K562 (cell line): ENCODE data around the gene FTL. TPM values are rescaled to one million over a fixed set of nuclear protein-coding genes. Genes with fewer than 3 reads are reported as not detected.

Source experiments
- ATAC-seq: fragments of 200-7000 bp; cut with Tn5 transposase; 3 replicates; pipeline ENCODE4 v1.9.1; 2020; ENCODE audit warnings: moderate library complexity
- BruUV-seq: library from RNA; stranded (reverse); fragments of 400-500 nt; replicated peaks from 2 replicates; lab custom pipeline; 2021; lab: Mats Ljungman, UMichigan
- CTCF ChIA-PET: fragments of 300-600 bp; formaldehyde crosslinking; extraction: SDS; loops from one replicate; lab custom pipeline; 2021; ENCODE audit warnings: low intra/inter-chr PET ratio; lab: Yijun Ruan, JAX
- POLR2A ChIA-PET: fragments of 300-600, 350-650 bp; sonication (Branson Sonifier 250); formaldehyde crosslinking; extraction: SDS; loops from one replicate; lab custom pipeline; 2021; ENCODE audit warnings: antibody characterized with exemption, inconsistent platforms; lab: Yijun Ruan, JAX
- DNase-seq, 4 experiments: peaks; one replicate each; pipeline versions ENCODE4 v3.0.0 to v3.0.0-alpha.2; 2011 to 2018; ENCODE audit warnings: low spot score in 3 of 4, mixed read lengths in 3 of 4; ENCODE audit errors: extremely low read depth in 1 of 4
- FAIRE-seq: peaks from 2 replicates; lab custom pipeline; 2011; peaks lifted over from hg19 to GRCh38; lab: Jason Lieb, UNC
- H2AFZ ChIP-seq: 2 replicates; pipeline ENCODE4 v1.6.0; 2011; ENCODE audit warnings: low read depth, low read length, control low read depth, inconsistent platforms
- H3K27ac ChIP-seq: fragments of 200-600 bp; 3 replicates; pipeline ENCODE4 v1.8.0; 2011; ENCODE audit warnings: low read depth, mild to moderate bottlenecking, control low read depth, inconsistent platforms, low read length, moderate library complexity, mixed read lengths; ENCODE audit errors: extremely low read depth
- H3K27me3 ChIP-seq, 2 experiments: fragments of 300-600 bp in 1 of 2; 2 replicates in 1 of 2; 3 replicates in 1 of 2; pipeline versions ENCODE4 v1.6.0 to v1.8.0; 2011; ENCODE audit warnings: inconsistent platforms in 2 of 2, low read length in 2 of 2, mild to moderate bottlenecking in 1 of 2, mixed read lengths in 1 of 2, moderate library complexity in 1 of 2; ENCODE audit not compliant: control insufficient read depth in 2 of 2, insufficient read depth in 2 of 2
- H3K36me3 ChIP-seq: fragments of 300-600 bp; 3 replicates; pipeline ENCODE4 v1.8.0; 2011; ENCODE audit warnings: mild to moderate bottlenecking, low read length, inconsistent platforms; ENCODE audit not compliant: control insufficient read depth, insufficient read depth
- H3K4me1 ChIP-seq, 2 experiments: fragments of 200-600 bp in 1 of 2; replicated peaks in 1 of 2; 2 replicates in 1 of 2; 3 replicates in 1 of 2; pipeline versions ENCODE4 v1.5.1 to v1.8.0; 2011; ENCODE audit warnings: inconsistent platforms in 2 of 2, low read length in 2 of 2, mild to moderate bottlenecking in 1 of 2, mixed read lengths in 1 of 2, moderate library complexity in 1 of 2; ENCODE audit not compliant: control insufficient read depth in 2 of 2, insufficient read depth in 2 of 2
- H3K4me2 ChIP-seq: 2 replicates; pipeline ENCODE4 v1.6.1; 2011; ENCODE audit warnings: low read length, control low read depth, inconsistent platforms, mixed read lengths; ENCODE audit not compliant: insufficient read depth
- H3K4me3 ChIP-seq: fragments of 200-600 bp; sonication (generic), shearing (Covaris generic); 2 replicates; pipeline ENCODE4 v1.5.1; 2016; ENCODE audit warnings: control low read depth, inconsistent platforms
- H3K79me2 ChIP-seq: fragments of 200-600 bp; 3 replicates; pipeline ENCODE4 v1.8.0; 2011; ENCODE audit warnings: low read length, inconsistent platforms; ENCODE audit not compliant: control insufficient read depth, insufficient read depth
- H3K9ac ChIP-seq, 2 experiments: 2 replicates each; pipeline versions ENCODE4 v1.6.0 to v1.6.1; 2011; ENCODE audit warnings: low read depth in 2 of 2, low read length in 2 of 2, control low read depth in 1 of 2, inconsistent platforms in 1 of 2, mild to moderate bottlenecking in 1 of 2, mixed read lengths in 1 of 2; ENCODE audit not compliant: insufficient read depth in 1 of 2
- H3K9me1 ChIP-seq: one replicate; pipeline ENCODE4 v1.6.0; 2011; ENCODE audit warnings: inconsistent platforms, mild to moderate bottlenecking, low read length, moderate library complexity; ENCODE audit not compliant: control insufficient read depth, insufficient read depth
- H3K9me3 ChIP-seq: replicated peaks from 2 replicates; pipeline ENCODE4 v1.5.1; 2011; ENCODE audit warnings: low read depth, low read length, inconsistent platforms; ENCODE audit not compliant: control insufficient read depth, insufficient read depth
- H4K20me1 ChIP-seq: replicated peaks from 2 replicates; pipeline ENCODE4 v1.6.1; 2011; ENCODE audit warnings: low read length, inconsistent platforms, mixed read lengths; ENCODE audit not compliant: control insufficient read depth, insufficient read depth
- BCLAF1 ChIP-seq, 2 experiments: fragments of 450-650 bp in 1 of 2; IDR thresholded peaks; 2 replicates each; pipeline ENCODE4 v1.6.1; 2011 to 2017; ENCODE audit warnings: low read depth in 2 of 2, antibody characterized with exemption in 1 of 2, borderline replicate concordance in 1 of 2, low read length in 1 of 2, mild to moderate bottlenecking in 1 of 2, mixed read lengths in 1 of 2; ENCODE audit not compliant: control insufficient read depth in 1 of 2
- ETS2 ChIP-seq: IDR thresholded peaks from 2 replicates; pipeline ENCODE4 v1.6.1; 2016; ENCODE audit warnings: borderline replicate concordance, missing genetic modification characterization, mild to moderate bottlenecking, moderate library complexity, missing compliant biosample characterization; ENCODE audit not compliant: poor library complexity, severe bottlenecking
- HLTF ChIP-seq: fragments of 450-650 bp; IDR thresholded peaks from 2 replicates; pipeline ENCODE4 v1.6.1; 2016
- RBM25 ChIP-seq: fragments of 200-400 bp; formaldehyde crosslinking; IDR thresholded peaks from 2 replicates; pipeline ENCODE4 v1.6.1; 2018; ENCODE audit warnings: low read length, low read depth, moderate library complexity; ENCODE audit not compliant: severe bottlenecking
- RFX7 ChIP-seq: fragments of 250-450 bp; sonication (Bioruptor Pico); IDR thresholded peaks from 2 replicates; pipeline ENCODE4 v1.5.1; 2021; ENCODE audit warnings: mild to moderate bottlenecking
- SIN3A ChIP-seq, 2 experiments: fragments of 150-350 bp in 1 of 2; IDR thresholded peaks; 2 replicates each; pipeline ENCODE4 v1.6.1; 2011 to 2016; ENCODE audit warnings: borderline replicate concordance in 2 of 2, low read depth in 2 of 2, low read length in 2 of 2, mild to moderate bottlenecking in 2 of 2, moderate library complexity in 2 of 2; ENCODE audit not compliant: control insufficient read depth in 1 of 2
- ZNF121 ChIP-seq: sonication (generic); formaldehyde crosslinking; conservative IDR thresholded peaks from 2 replicates; pipeline ENCODE4 v1.8.0; 2022; ENCODE audit warnings: missing genetic modification reagents
- ZZZ3 ChIP-seq: fragments of 450-650 bp; IDR thresholded peaks from 2 replicates; pipeline ENCODE4 v1.6.1; 2016; ENCODE audit warnings: antibody characterized with exemption, mild to moderate bottlenecking, moderate library complexity
- WGBS: fragments of 100-300 bp; shearing (Covaris generic); methylation state at CpG from one replicate; pipeline ENCODE4 v1.1.6; 2016; ENCODE audit warnings: low coverage, mixed read lengths; ENCODE audit not compliant: insufficient coverage; ENCODE audit errors: missing lambda C conversion rate; 5-methylcytosine and 5-hydroxymethylcytosine counted together
- in situ Hi-C: fragments of 300-500 bp; cut with MboI; formaldehyde crosslinking; loops from 4 replicates; pipeline ENCODE4 v1.15.0; 2018; ENCODE audit warnings: inconsistent platforms, mixed read lengths
- intact Hi-C: fragments of 100-400 bp; cut with micrococcal nuclease; formaldehyde crosslinking; loops from 2 replicates; pipeline ENCODE4 v1.14.2; 2022
- polyA plus RNA-seq, 8 experiments: library from polyadenylated mRNA; depleted of rRNA in 4 of 8; stranded (reverse) in 5 of 8; unstranded in 3 of 8; fragments of >200 nt; fragmentation: Nextera tagmentation in 2 of 8; fragmentation: Illumina TruSeq in 1 of 8; extraction: Ambion mirVana in 2 of 8; extraction: Trizol in 1 of 8; gene quantifications; 2 replicates each; pipeline versions ENCODE4 v1.2.1 to v1.2.3, GENCODE V29; 2011 to 2014; ENCODE audit warnings: inconsistent platforms in 1 of 8, missing spikeins in 1 of 8
- total RNA-seq, 7 experiments: library from RNA; depleted of rRNA in 6 of 7; stranded (reverse); fragments of >200 nt in 6 of 7; fragmentation: Illumina TruSeq in 2 of 7; extraction: Trizol in 2 of 7; gene quantifications; 2 replicates each; pipeline versions ENCODE4 v1.2.1 to v1.2.3, GENCODE V29; 2011 to 2021; ENCODE audit warnings: low replicate concordance in 1 of 7
- TF ChIP-seq, protein P1 (sequence below), 2 experiments: fragments of 450-650 bp; formaldehyde crosslinking in 1 of 2; IDR thresholded peaks; 2 replicates each; pipeline versions ENCODE4 v1.4.0 to v1.6.1; 2014 to 2020; ENCODE audit warnings: mild to moderate bottlenecking in 2 of 2, borderline replicate concordance in 1 of 2, low read depth in 1 of 2

The FTL gene
- total and polyA plus RNA-seq, 9 of the 15 experiments (the other 6 are each of a cell fraction or from before 2014, with no cell fraction given): 1,231 to 27,415 (median 3,965) TPM

DNA sequence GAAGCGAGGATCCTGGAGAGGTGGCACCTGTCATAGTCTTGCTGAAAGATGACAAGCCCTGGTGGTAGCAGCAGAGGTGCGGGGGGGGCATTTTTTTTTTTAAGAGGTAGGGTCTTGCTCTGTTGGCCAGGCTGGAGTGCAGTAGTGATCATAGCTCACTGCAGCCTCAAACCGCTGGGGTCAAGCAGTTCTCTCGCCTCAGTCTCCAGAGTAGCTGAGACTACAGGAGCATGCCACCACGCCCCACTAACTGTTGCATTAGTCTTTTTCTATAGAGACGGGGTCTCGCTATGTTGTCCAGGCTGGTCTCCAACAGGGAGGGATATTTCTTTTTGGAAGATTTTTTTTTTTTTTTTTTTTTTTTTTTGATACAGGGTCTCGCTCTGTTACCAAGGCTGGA is 7.1 kb upstream of the FTL start:
- H3K79me2 ChIP-seq: peaks cover 27% of the 10 kb centered on the region
- H3K4me2 ChIP-seq: no peak overlapping the region
- no peak overlapping the region for H3K4me3 ChIP-seq
- POLR2A ChIA-PET: no interaction called here
- ATAC-seq (no peak), FAIRE-seq (no peak), DNase-seq (no peak)
- no peaks in the 10 kb centered on the region for H3K27me3 ChIP-seq
- intact Hi-C loops: no loop called here
- in situ Hi-C loops: no loop called here
- no peak overlapping the region for H3K9ac ChIP-seq
- no TSS peak for BruUV-seq
- H3K4me1 ChIP-seq: peaks cover 26 to 50% of the 10 kb centered on the region in 2 experiments
- H2AFZ ChIP-seq: no peak overlapping the region
- WGBS: 95% methylated on average over 7 of the region's 8 CpGs
- CTCF ChIA-PET: no interaction called here
- no peaks in the 10 kb centered on the region for H3K9me3 ChIP-seq
- H3K27ac ChIP-seq: no peak overlapping the region
- peaks cover 22% of the 10 kb centered on the region for H3K36me3 ChIP-seq
- H3K9me1 ChIP-seq: no peaks in the 10 kb centered on the region
- no peaks in the 10 kb centered on the region for H4K20me1 ChIP-seq
- TF ChIP-seq, protein P1, sequence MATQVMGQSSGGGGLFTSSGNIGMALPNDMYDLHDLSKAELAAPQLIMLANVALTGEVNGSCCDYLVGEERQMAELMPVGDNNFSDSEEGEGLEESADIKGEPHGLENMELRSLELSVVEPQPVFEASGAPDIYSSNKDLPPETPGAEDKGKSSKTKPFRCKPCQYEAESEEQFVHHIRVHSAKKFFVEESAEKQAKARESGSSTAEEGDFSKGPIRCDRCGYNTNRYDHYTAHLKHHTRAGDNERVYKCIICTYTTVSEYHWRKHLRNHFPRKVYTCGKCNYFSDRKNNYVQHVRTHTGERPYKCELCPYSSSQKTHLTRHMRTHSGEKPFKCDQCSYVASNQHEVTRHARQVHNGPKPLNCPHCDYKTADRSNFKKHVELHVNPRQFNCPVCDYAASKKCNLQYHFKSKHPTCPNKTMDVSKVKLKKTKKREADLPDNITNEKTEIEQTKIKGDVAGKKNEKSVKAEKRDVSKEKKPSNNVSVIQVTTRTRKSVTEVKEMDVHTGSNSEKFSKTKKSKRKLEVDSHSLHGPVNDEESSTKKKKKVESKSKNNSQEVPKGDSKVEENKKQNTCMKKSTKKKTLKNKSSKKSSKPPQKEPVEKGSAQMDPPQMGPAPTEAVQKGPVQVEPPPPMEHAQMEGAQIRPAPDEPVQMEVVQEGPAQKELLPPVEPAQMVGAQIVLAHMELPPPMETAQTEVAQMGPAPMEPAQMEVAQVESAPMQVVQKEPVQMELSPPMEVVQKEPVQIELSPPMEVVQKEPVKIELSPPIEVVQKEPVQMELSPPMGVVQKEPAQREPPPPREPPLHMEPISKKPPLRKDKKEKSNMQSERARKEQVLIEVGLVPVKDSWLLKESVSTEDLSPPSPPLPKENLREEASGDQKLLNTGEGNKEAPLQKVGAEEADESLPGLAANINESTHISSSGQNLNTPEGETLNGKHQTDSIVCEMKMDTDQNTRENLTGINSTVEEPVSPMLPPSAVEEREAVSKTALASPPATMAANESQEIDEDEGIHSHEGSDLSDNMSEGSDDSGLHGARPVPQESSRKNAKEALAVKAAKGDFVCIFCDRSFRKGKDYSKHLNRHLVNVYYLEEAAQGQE (IDR thresholded peaks at IDR 0.05; ENCODE audit: borderline replicate concordance): no peak
- TF ChIP-seq, protein P1 (CRISPR knock-in tag; IDR thresholded peaks at IDR 0.05; ENCODE audit: low read depth): no peak
- TF ChIP-seq BCLAF1 (IDR thresholded peaks at IDR 0.05; ENCODE audit: borderline replicate concordance in 1 of 2, control insufficient read depth in 1 of 2, low read depth in 2 of 2, low read length in 1 of 2) (no peak), RFX7 (CRISPR knock-in tag) (no peak), ZZZ3 (no peak), RBM25 (peak; percentile 58), HLTF (no peak), SIN3A (IDR thresholded peaks at IDR 0.05; ENCODE audit: borderline replicate concordance in 2 of 2, control insufficient read depth in 1 of 2, low read depth in 2 of 2, low read length in 2 of 2) (no peak), ETS2 (tag) (no peak), ZNF121 (CRISPR knock-in tag) (peak; percentile 99)
